ENCODE measurements around the gene DMD.

DNA sequence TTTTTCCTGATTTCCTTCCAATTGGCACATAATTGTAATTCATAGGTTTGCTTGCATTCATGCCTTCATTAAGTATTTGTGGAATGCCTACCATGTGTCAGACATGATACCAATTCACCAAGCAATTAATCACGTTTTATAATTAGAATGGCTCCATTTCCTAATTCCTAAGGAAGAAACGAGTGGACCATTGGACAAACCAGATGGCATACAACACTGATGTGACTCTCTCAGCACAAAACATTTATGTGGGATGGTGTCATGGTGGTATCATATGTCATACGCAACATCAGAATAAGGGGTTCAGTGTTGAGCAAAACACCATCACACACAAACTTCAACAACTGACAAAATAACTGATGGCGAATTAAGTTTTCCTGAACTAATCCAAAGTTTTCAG is 502.8 kb downstream of the DMD start:
- TF ChIP-seq, protein P1, sequence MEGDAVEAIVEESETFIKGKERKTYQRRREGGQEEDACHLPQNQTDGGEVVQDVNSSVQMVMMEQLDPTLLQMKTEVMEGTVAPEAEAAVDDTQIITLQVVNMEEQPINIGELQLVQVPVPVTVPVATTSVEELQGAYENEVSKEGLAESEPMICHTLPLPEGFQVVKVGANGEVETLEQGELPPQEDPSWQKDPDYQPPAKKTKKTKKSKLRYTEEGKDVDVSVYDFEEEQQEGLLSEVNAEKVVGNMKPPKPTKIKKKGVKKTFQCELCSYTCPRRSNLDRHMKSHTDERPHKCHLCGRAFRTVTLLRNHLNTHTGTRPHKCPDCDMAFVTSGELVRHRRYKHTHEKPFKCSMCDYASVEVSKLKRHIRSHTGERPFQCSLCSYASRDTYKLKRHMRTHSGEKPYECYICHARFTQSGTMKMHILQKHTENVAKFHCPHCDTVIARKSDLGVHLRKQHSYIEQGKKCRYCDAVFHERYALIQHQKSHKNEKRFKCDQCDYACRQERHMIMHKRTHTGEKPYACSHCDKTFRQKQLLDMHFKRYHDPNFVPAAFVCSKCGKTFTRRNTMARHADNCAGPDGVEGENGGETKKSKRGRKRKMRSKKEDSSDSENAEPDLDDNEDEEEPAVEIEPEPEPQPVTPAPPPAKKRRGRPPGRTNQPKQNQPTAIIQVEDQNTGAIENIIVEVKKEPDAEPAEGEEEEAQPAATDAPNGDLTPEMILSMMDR (conservative IDR thresholded peaks at IDR 0.05; ENCODE audit: low read length): no peak
- TF ChIP-seq EZH2phosphoT487 (IDR thresholded peaks at IDR 0.05; ENCODE audit: borderline replicate concordance): no peak
